H9 (cell line): ENCODE measurements around the gene UBE2N. TPM values are rescaled to one million over a fixed set of nuclear protein-coding genes. Genes with fewer than 3 reads are reported as not detected.

ENCODE experiments used
- DNase-seq: peaks from one replicate; pipeline ENCODE4 v3.0.0-alpha.2; 2017
- H2AFZ ChIP-seq: one replicate; pipeline ENCODE4 v1.6.1; 2013; ENCODE audit warnings: mild to moderate bottlenecking, low read length, control low read depth, moderate library complexity
- H2AK5ac ChIP-seq: 2 replicates; pipeline ENCODE4 v1.6.1; 2013; ENCODE audit warnings: low read length, control low read depth, mixed read lengths; ENCODE audit not compliant: insufficient read length
- H2BK120ac ChIP-seq: one replicate; pipeline ENCODE4 v1.6.1; 2013; ENCODE audit warnings: low read depth, mild to moderate bottlenecking, low read length, control low read depth, inconsistent platforms; ENCODE audit not compliant: poor library complexity, severe bottlenecking
- H2BK12ac ChIP-seq: 2 replicates; pipeline ENCODE4 v1.6.1; 2013; ENCODE audit warnings: low read length, control low read depth, mixed read lengths, low read depth; ENCODE audit not compliant: insufficient read length
- H2BK15ac ChIP-seq: 2 replicates; pipeline ENCODE4 v1.6.1; 2013; ENCODE audit warnings: low read depth, low read length, control low read depth
- H2BK20ac ChIP-seq: one replicate; pipeline ENCODE4 v1.6.1; 2013; ENCODE audit warnings: low read depth, mild to moderate bottlenecking, low read length, control low read depth, inconsistent platforms; ENCODE audit not compliant: poor library complexity, severe bottlenecking
- H2BK5ac ChIP-seq: 2 replicates; pipeline ENCODE4 v1.6.1; 2013; ENCODE audit warnings: low read length, control low read depth, mixed read lengths; ENCODE audit not compliant: insufficient read length
- H3K14ac ChIP-seq: 2 replicates; pipeline ENCODE4 v1.6.1; 2013; ENCODE audit warnings: low read length, control low read depth; ENCODE audit not compliant: insufficient read depth
- H3K18ac ChIP-seq: 2 replicates; pipeline ENCODE4 v1.6.1; 2013; ENCODE audit warnings: low read depth, mild to moderate bottlenecking, mixed read lengths, low read length, control low read depth; ENCODE audit not compliant: insufficient read length
- H3K23ac ChIP-seq: 2 replicates; pipeline ENCODE4 v1.6.1; 2013; ENCODE audit warnings: low read length, control low read depth, mixed read lengths, low read depth; ENCODE audit not compliant: insufficient read length
- H3K23me2 ChIP-seq: 2 replicates; pipeline ENCODE4 v1.6.1; 2013; ENCODE audit warnings: low read depth, mild to moderate bottlenecking, mixed read lengths, low read length, control low read depth; ENCODE audit not compliant: insufficient read length, poor library complexity, severe bottlenecking
- H3K27ac ChIP-seq: 2 replicates; pipeline ENCODE4 v1.5.1; 2013; ENCODE audit warnings: low read length, control low read depth, mixed read lengths, low read depth; ENCODE audit not compliant: insufficient read length
- H3K27me3 ChIP-seq: 2 replicates; pipeline ENCODE4 v1.6.1; 2013; ENCODE audit warnings: low read length, control low read depth, inconsistent platforms; ENCODE audit not compliant: insufficient read depth
- H3K4ac ChIP-seq: 2 replicates; pipeline ENCODE4 v1.6.1; 2013; ENCODE audit warnings: low read depth, mild to moderate bottlenecking, control low read depth, inconsistent platforms, low read length, moderate library complexity
- H3K4me1 ChIP-seq: 2 replicates; pipeline ENCODE4 v1.6.1; 2013; ENCODE audit warnings: low read length, control low read depth, inconsistent platforms; ENCODE audit not compliant: insufficient read depth
- H3K4me2 ChIP-seq: 2 replicates; pipeline ENCODE4 v1.6.1; 2013; ENCODE audit warnings: low read length, control low read depth, mixed read lengths; ENCODE audit not compliant: insufficient read length, insufficient read depth
- H3K56ac ChIP-seq: 2 replicates; pipeline ENCODE4 v1.6.1; 2013; ENCODE audit warnings: low read depth, mild to moderate bottlenecking, mixed read lengths, low read length, control low read depth; ENCODE audit not compliant: insufficient read length
- H3K79me1 ChIP-seq: 2 replicates; pipeline ENCODE4 v1.6.1; 2013; ENCODE audit warnings: low read depth, mild to moderate bottlenecking, moderate library complexity, low read length, control low read depth, inconsistent platforms; ENCODE audit not compliant: insufficient read depth, poor library complexity, severe bottlenecking
- H3K79me2 ChIP-seq: 2 replicates; pipeline ENCODE4 v1.6.1; 2013; ENCODE audit warnings: low read length, control low read depth, inconsistent platforms; ENCODE audit not compliant: insufficient read depth
- H3K9ac ChIP-seq: 2 replicates; pipeline ENCODE4 v1.6.1; 2013; ENCODE audit warnings: low read length, control low read depth, mixed read lengths; ENCODE audit not compliant: insufficient read length; ENCODE audit errors: extremely low read depth
- H3K9me3 ChIP-seq: one replicate; pipeline ENCODE4 v1.6.1; 2013; ENCODE audit warnings: low read depth, low read length, inconsistent platforms; ENCODE audit not compliant: control insufficient read depth
- H3T11ph ChIP-seq: one replicate; pipeline ENCODE4 v1.6.1; 2013; ENCODE audit warnings: mild to moderate bottlenecking, low read length, control low read depth, inconsistent platforms
- H4K20me1 ChIP-seq: one replicate; pipeline ENCODE4 v1.6.1; 2013; ENCODE audit not compliant: control insufficient read depth, insufficient read length, insufficient read depth
- H4K5ac ChIP-seq: 2 replicates; pipeline ENCODE4 v1.6.1; 2013; ENCODE audit warnings: low read depth, mild to moderate bottlenecking, mixed read lengths, low read length, control low read depth; ENCODE audit not compliant: insufficient read length
- H4K8ac ChIP-seq: replicated peaks from 2 replicates; pipeline ENCODE4 v1.6.1; 2013; ENCODE audit warnings: low read length, control low read depth, mixed read lengths, low read depth; ENCODE audit not compliant: insufficient read length
- H4K91ac ChIP-seq: 2 replicates; pipeline ENCODE4 v1.6.1; 2013; ENCODE audit warnings: low read depth, mild to moderate bottlenecking, moderate library complexity, mixed read lengths, low read length, control low read depth; ENCODE audit not compliant: insufficient read length
- H3K27ac Mint-ChIP-seq, 3 experiments: 2 replicates in 2 of 3; 3 replicates in 1 of 3; pipeline ENCODE4 v1.8.0; 2020 to 2021; ENCODE audit warnings: mixed read lengths in 3 of 3, mild to moderate bottlenecking in 1 of 3, moderate library complexity in 1 of 3
- H3K27me3 Mint-ChIP-seq: 2 replicates; pipeline ENCODE4 v1.8.0; 2021; ENCODE audit warnings: low read depth, mild to moderate bottlenecking, moderate library complexity, mixed read lengths
- H3K36me3 Mint-ChIP-seq, 3 experiments: 2 replicates in 2 of 3; 3 replicates in 1 of 3; pipeline ENCODE4 v1.8.0; 2020 to 2021; ENCODE audit warnings: low read depth in 3 of 3, mixed read lengths in 3 of 3; ENCODE audit not compliant: insufficient read depth in 1 of 3
- H3K4me1 Mint-ChIP-seq, 2 experiments: 2 replicates each; pipeline ENCODE4 v1.8.0; 2020; ENCODE audit warnings: mixed read lengths in 2 of 2
- H3K4me3 Mint-ChIP-seq, 2 experiments: 2 replicates in 1 of 2; 3 replicates in 1 of 2; pipeline ENCODE4 v1.8.0; 2020 to 2021; ENCODE audit warnings: mild to moderate bottlenecking in 2 of 2, mixed read lengths in 2 of 2, moderate library complexity in 1 of 2
- H3K9me3 Mint-ChIP-seq, 2 experiments: 2 replicates in 1 of 2; 3 replicates in 1 of 2; pipeline ENCODE4 v1.8.0; 2020; ENCODE audit warnings: mild to moderate bottlenecking in 2 of 2, mixed read lengths in 2 of 2, moderate library complexity in 1 of 2
- WGBS: extraction: QIAGEN DNeasy Blood & Tissue Kit; methylation state at CpG from one replicate; pipeline ENCODE4 v1.1.7; 2013; ENCODE audit warnings: missing lambda C conversion rate, low lambda C conversion rate, mixed read lengths; ENCODE audit not compliant: insufficient read length; ENCODE audit errors: extremely low coverage; 5-methylcytosine and 5-hydroxymethylcytosine counted together
- total RNA-seq: library from RNA; stranded (reverse); gene quantifications from 2 replicates; pipeline ENCODE4 v1.2.1, GENCODE V29; 2021
- TF ChIP-seq, protein P1 (sequence below): fragments of 200-600 bp; sonication (generic); conservative IDR thresholded peaks from 3 replicates; pipeline ENCODE4 v1.8.0; 2021; ENCODE audit warnings: antibody characterized with exemption, mild to moderate bottlenecking

The UBE2N gene
- total RNA-seq, 1 experiment from 2014 or later, result 192 TPM

DNA sequence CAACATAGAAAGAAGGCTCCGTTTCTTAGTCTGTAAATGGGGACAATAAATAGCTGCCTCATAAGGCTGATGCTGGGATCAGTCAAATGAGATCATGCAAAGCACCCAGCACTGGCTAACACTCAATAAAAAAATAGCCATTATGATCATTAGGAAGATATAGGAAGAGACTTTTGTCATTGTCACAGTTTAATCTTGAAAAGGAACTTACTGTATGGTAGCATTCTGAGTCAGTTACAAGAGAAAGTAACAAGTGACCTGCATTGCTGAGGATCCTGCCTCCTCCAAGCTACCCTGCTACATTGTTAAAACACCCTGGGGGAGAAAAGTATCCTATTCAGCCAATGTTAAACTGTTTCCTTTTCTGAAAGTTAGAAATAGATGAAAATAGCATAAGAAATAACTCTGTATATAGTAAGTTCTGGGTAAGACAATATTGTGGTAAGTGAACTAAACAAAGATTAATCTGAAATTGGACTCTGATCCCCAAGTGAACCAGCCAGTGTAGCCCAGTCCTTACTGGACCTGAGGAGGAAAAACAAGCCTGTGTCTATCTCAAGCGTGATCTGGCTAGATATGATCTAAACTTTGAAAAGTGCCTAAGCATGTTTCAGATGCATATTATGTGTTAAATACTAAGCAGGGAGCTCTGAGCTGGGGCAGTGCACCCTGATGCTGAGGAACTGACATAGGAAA is 67.6 kb downstream of the UBE2N start:
- Histone ChIP-seq H3K4me2 (no peak overlapping the region), H4K8ac (no peak overlapping the region), H4K91ac (no peak overlapping the region), H3K9me3 (no peaks in the 10 kb centered on the region), H4K5ac (no peak overlapping the region), H3K9ac (no peak overlapping the region), H3K4ac (no peak overlapping the region), H3K23ac (no peak overlapping the region), H3T11ph (no peak overlapping the region), H3K14ac (no peak overlapping the region), H3K79me2 (peaks cover 6% of the 10 kb centered on the region; the same call in 1 of the 2 replicates), H2BK120ac (no peak overlapping the region), H3K79me1 (no peaks in the 10 kb centered on the region), H3K56ac (no peak overlapping the region), H4K20me1 (no peaks in the 10 kb centered on the region), H2AFZ (no peak overlapping the region), H2BK5ac (no peak overlapping the region), H2AK5ac (no peak overlapping the region), H2BK15ac (no peak overlapping the region), H3K23me2 (peaks cover 3% of the 10 kb centered on the region), H2BK12ac (no peak overlapping the region), H3K27ac (no peak overlapping the region), H3K18ac (no peak overlapping the region), H2BK20ac (no peak overlapping the region), H3K27me3 (no peaks in the 10 kb centered on the region), H3K4me1 (peaks cover 2% of the 10 kb centered on the region; the same call in 1 of the 2 replicates)
- Mint-ChIP-seq H3K36me3 (peaks cover 0 to 6% (median 4%) of the 10 kb centered on the region in 3 experiments; a peak in 2 of 7 replicates), H3K4me1 (peaks cover 39 to 46% of the 10 kb centered on the region in 2 experiments), H3K27ac (peak overlapping the region in 2 of 3 experiments; percentile 46 to 90; a peak in 3 of 7 replicates), H3K27me3 (no peaks in the 10 kb centered on the region; the same call in 1 of the 2 replicates), H3K4me3 (no peak overlapping the region), H3K9me3 (peaks cover 0 to 4% of the 10 kb centered on the region in 2 experiments; a peak in 3 of 5 replicates)
- WGBS, result no CpG with 5 or more reads among the region's 2 CpGs
- TF ChIP-seq, protein P1, sequence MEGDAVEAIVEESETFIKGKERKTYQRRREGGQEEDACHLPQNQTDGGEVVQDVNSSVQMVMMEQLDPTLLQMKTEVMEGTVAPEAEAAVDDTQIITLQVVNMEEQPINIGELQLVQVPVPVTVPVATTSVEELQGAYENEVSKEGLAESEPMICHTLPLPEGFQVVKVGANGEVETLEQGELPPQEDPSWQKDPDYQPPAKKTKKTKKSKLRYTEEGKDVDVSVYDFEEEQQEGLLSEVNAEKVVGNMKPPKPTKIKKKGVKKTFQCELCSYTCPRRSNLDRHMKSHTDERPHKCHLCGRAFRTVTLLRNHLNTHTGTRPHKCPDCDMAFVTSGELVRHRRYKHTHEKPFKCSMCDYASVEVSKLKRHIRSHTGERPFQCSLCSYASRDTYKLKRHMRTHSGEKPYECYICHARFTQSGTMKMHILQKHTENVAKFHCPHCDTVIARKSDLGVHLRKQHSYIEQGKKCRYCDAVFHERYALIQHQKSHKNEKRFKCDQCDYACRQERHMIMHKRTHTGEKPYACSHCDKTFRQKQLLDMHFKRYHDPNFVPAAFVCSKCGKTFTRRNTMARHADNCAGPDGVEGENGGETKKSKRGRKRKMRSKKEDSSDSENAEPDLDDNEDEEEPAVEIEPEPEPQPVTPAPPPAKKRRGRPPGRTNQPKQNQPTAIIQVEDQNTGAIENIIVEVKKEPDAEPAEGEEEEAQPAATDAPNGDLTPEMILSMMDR, result no peak
- DNase-seq, result no peak
